Brain pericyte (primary cell): Measurements from ENCODE around the gene MAGED1.
A peak's percentile ranks its signal among the peaks of the same experiment; 100 is the strongest.

Experiments used
- DNase-seq: peaks from one replicate; pipeline ENCODE4 v3.0.0-alpha.2; 2012; ENCODE audit warnings: low read depth, low spot score

Gene MAGED1

GRCh38 chrX:51892921-51893745 lies at the start of gene MAGED1:
Gene MAGED1 (plus strand): TSS chrX:51893623. CDS start chrX:51894305, 682 bp downstream.
- peak; percentile 92 for DNase-seq

- DNase-seq: no peak
These were observed 46.0 kb upstream of the MAGED1 start for GRCh38 chrX:51847463-51847862.

- DNase-seq: no peak
These were observed 41.8 kb upstream of the MAGED1 start for GRCh38 chrX:51851507-51852085.

GRCh38 chrX:51852096-51852495 lies 41.3 kb upstream of the MAGED1 start:
- no peak for DNase-seq

GRCh38 chrX:51852621-51853020 lies 40.8 kb upstream of the MAGED1 start:
- DNase-seq: no peak

- DNase-seq: no peak
These were observed 40.2 kb upstream of the MAGED1 start for GRCh38 chrX:51853251-51853650.

- DNase-seq: no peak
These were observed 37.7 kb upstream of the MAGED1 start for GRCh38 chrX:51855698-51856097.

GRCh38 chrX:51857159-51857733 lies 36.2 kb upstream of the MAGED1 start:
- DNase-seq: no peak

- DNase-seq: no peak
These were observed 32.7 kb upstream of the MAGED1 start for GRCh38 chrX:51860679-51861078.

- DNase-seq: no peak
These were observed 30.5 kb upstream of the MAGED1 start for GRCh38 chrX:51862920-51863319.

GRCh38 chrX:51866210-51866609 lies 27.2 kb upstream of the MAGED1 start:
- no peak for DNase-seq

- no peak for DNase-seq
These were observed 25.8 kb upstream of the MAGED1 start for GRCh38 chrX:51867626-51868025.

- no peak for DNase-seq
These were observed 23.1 kb upstream of the MAGED1 start for GRCh38 chrX:51870354-51870753.

- DNase-seq: no peak
These were observed 19.3 kb upstream of the MAGED1 start for GRCh38 chrX:51874123-51874522.

GRCh38 chrX:51876441-51876840 lies 17.0 kb upstream of the MAGED1 start:
- DNase-seq: no peak

- no peak for DNase-seq
These were observed 15.4 kb upstream of the MAGED1 start for GRCh38 chrX:51878056-51878455.

GRCh38 chrX:51889851-51890250 lies 3.6 kb upstream of the MAGED1 start:
- no peak for DNase-seq

- DNase-seq: no peak
These were observed 2.2 kb upstream of the MAGED1 start for GRCh38 chrX:51891245-51891644.

- no peak for DNase-seq
These were observed 1.4 kb upstream of the MAGED1 start for GRCh38 chrX:51891821-51892551.

GRCh38 chrX:51893931-51894696 lies 691 bp downstream of the MAGED1 start:
- no peak for DNase-seq

GRCh38 chrX:51894697-51895336 lies 1.4 kb downstream of the MAGED1 start:
- no peak for DNase-seq
